Loucy (cell line): ENCODE results near the gene IGDCC3.

Experiments
- H2AFZ ChIP-seq: fragments of 200-600 bp; sonication (generic); 2 replicates; pipeline ENCODE4 v1.6.0; 2016; ENCODE audit warnings: antibody characterized with exemption, mild to moderate bottlenecking, low read length, moderate library complexity
- H3F3A ChIP-seq: fragments of 200-600 bp; 2 replicates; pipeline ENCODE4 v1.6.0; 2016; ENCODE audit warnings: antibody characterized with exemption, low read depth, mild to moderate bottlenecking
- H3K27me3 ChIP-seq: fragments of 200-600 bp; sonication (generic); 2 replicates; pipeline ENCODE4 v1.6.1; 2014; ENCODE audit warnings: low read length, mild to moderate bottlenecking; ENCODE audit not compliant: insufficient read depth, poor library complexity, severe bottlenecking
- H3K36me3 ChIP-seq: fragments of 200-600 bp; sonication (generic); 2 replicates; pipeline ENCODE4 v1.6.1; 2016; ENCODE audit warnings: low read length; ENCODE audit not compliant: insufficient read depth
- H3K4me1 ChIP-seq: fragments of 200-600 bp; sonication (generic); 2 replicates; pipeline ENCODE4 v1.5.1; 2014; ENCODE audit warnings: low read length, mild to moderate bottlenecking; ENCODE audit not compliant: insufficient read depth, poor library complexity, severe bottlenecking
- H3K4me2 ChIP-seq: fragments of 200-600 bp; sonication (generic); 2 replicates; pipeline ENCODE4 v1.6.0; 2014; ENCODE audit warnings: antibody characterized with exemption, low read length, low read depth, mild to moderate bottlenecking; ENCODE audit not compliant: poor library complexity, severe bottlenecking
- H3K4me3 ChIP-seq: fragments of 200-600 bp; sonication (generic); 2 replicates; pipeline ENCODE4 v1.5.1; 2014; ENCODE audit warnings: low read length, mild to moderate bottlenecking, mixed read lengths; ENCODE audit not compliant: poor library complexity, severe bottlenecking
- H3K79me2 ChIP-seq: fragments of 200-600 bp; sonication (generic); 2 replicates; pipeline ENCODE4 v1.6.1; 2014; ENCODE audit warnings: low read length; ENCODE audit not compliant: insufficient read depth
- H3K9ac ChIP-seq: fragments of 200-600 bp; sonication (generic); 2 replicates; pipeline ENCODE4 v1.6.0; 2014; ENCODE audit warnings: mild to moderate bottlenecking, low read depth, low read length, moderate library complexity; ENCODE audit not compliant: poor library complexity, severe bottlenecking
- H3K9me2 ChIP-seq: fragments of 200-600 bp; sonication (generic); replicated peaks from 2 replicates; pipeline ENCODE4 v1.6.1; 2016; ENCODE audit warnings: low read depth, low read length, mixed read lengths
- H3K9me3 ChIP-seq: fragments of 200-600 bp; sonication (generic); 2 replicates; pipeline ENCODE4 v1.6.1; 2014; ENCODE audit warnings: mild to moderate bottlenecking, antibody characterized with exemption, low read length, low read depth; ENCODE audit not compliant: insufficient read depth
- H4K20me1 ChIP-seq: fragments of 200-600 bp; sonication (generic); 2 replicates; pipeline ENCODE4 v1.6.0; 2014; ENCODE audit warnings: antibody characterized with exemption, low read length, mild to moderate bottlenecking; ENCODE audit not compliant: insufficient read depth, poor library complexity, severe bottlenecking
- EZH2phosphoT487 ChIP-seq: fragments of 200-600 bp; IDR thresholded peaks from 2 replicates; pipeline ENCODE4 v1.6.1; 2018; ENCODE audit warnings: antibody characterized with exemption, mild to moderate bottlenecking, moderate library complexity, borderline replicate concordance
- TF ChIP-seq, protein P1 (sequence below): fragments of 200-600 bp; sonication (generic); conservative IDR thresholded peaks from 2 replicates; pipeline ENCODE4 v1.5.1; 2014; ENCODE audit warnings: mild to moderate bottlenecking, antibody characterized with exemption, low read length

The IGDCC3 gene

GRCh38 chr15:65385870-65386258 is 8.1 kb upstream of the IGDCC3 start:
- peak overlapping the region; percentile 98 for H3K4me2 ChIP-seq

GRCh38 chr15:65384895-65385869 is 7.4 kb upstream of the IGDCC3 start:
- H3K9me3 ChIP-seq, result no peaks in the 10 kb centered on the region
- no peaks in the 10 kb centered on the region for H4K20me1 ChIP-seq
- no peaks in the 10 kb centered on the region for H3K9me2 ChIP-seq
- H2AFZ ChIP-seq, result peak overlapping the region; percentile 97
- TF ChIP-seq, protein P1, sequence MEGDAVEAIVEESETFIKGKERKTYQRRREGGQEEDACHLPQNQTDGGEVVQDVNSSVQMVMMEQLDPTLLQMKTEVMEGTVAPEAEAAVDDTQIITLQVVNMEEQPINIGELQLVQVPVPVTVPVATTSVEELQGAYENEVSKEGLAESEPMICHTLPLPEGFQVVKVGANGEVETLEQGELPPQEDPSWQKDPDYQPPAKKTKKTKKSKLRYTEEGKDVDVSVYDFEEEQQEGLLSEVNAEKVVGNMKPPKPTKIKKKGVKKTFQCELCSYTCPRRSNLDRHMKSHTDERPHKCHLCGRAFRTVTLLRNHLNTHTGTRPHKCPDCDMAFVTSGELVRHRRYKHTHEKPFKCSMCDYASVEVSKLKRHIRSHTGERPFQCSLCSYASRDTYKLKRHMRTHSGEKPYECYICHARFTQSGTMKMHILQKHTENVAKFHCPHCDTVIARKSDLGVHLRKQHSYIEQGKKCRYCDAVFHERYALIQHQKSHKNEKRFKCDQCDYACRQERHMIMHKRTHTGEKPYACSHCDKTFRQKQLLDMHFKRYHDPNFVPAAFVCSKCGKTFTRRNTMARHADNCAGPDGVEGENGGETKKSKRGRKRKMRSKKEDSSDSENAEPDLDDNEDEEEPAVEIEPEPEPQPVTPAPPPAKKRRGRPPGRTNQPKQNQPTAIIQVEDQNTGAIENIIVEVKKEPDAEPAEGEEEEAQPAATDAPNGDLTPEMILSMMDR, result peak; percentile 95
- TF ChIP-seq EZH2phosphoT487, result no peak
- peaks cover 9% of the 10 kb centered on the region for H3K4me1 ChIP-seq
- peak overlapping the region; percentile 79 for H3K9ac ChIP-seq
- peak overlapping the region; percentile 86 for H3K4me3 ChIP-seq
- H3K79me2 ChIP-seq, result no peaks in the 10 kb centered on the region
- H3F3A ChIP-seq, result no peaks in the 10 kb centered on the region
- H3K27me3 ChIP-seq, result no peaks in the 10 kb centered on the region
- H3K4me2 ChIP-seq, result peak overlapping the region; percentile 98
- no peaks in the 10 kb centered on the region for H3K36me3 ChIP-seq

More at GRCh38 chr15:65385870-65386258, 8.1 kb upstream of the IGDCC3 start:
- Histone ChIP-seq H3K4me1 (peaks cover 9% of the 10 kb centered on the region), H3K9ac (no peak overlapping the region), H3K9me2 (no peaks in the 10 kb centered on the region), H2AFZ (peak overlapping the region; percentile 97; the same call in 1 of the 2 replicates), H3K9me3 (no peaks in the 10 kb centered on the region), H3K4me3 (no peak overlapping the region), H3K79me2 (no peaks in the 10 kb centered on the region), H3F3A (no peaks in the 10 kb centered on the region), H3K27me3 (no peaks in the 10 kb centered on the region), H4K20me1 (no peaks in the 10 kb centered on the region), H3K36me3 (no peaks in the 10 kb centered on the region)
- no peak for TF ChIP-seq EZH2phosphoT487
- TF ChIP-seq, protein P1, result no peak

DNA sequence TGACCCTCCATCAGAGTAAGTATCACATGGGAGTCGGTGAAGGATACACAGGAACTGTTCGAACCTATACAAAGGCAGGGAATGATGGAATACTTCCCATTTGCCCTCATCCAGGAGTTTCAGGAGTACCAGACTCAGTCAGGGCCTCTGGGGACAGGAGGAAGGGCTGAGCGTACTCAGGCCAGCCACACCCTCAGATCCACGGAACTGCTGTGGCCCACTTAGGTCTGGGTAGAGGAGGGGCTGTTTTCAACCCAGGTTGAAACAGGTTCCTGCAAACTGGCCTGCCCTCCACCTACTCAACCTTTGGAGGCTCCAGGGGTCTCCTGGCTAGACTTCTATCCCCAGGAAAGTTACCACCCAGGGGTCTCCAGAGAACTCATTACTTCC is 6.7 kb upstream of the IGDCC3 start:
- no peaks in the 10 kb centered on the region for H3K79me2 ChIP-seq
- H2AFZ ChIP-seq, result peak overlapping the region; percentile 97
- no peaks in the 10 kb centered on the region for H4K20me1 ChIP-seq
- H3K4me3 ChIP-seq, result peak overlapping the region; percentile 86
- H3K36me3 ChIP-seq, result no peaks in the 10 kb centered on the region
- H3K4me2 ChIP-seq, result peak overlapping the region; percentile 98
- TF ChIP-seq, protein P1, result no peak
- H3K9me3 ChIP-seq, result no peaks in the 10 kb centered on the region
- H3K4me1 ChIP-seq, result peaks cover 9% of the 10 kb centered on the region
- no peaks in the 10 kb centered on the region for H3K27me3 ChIP-seq
- peak overlapping the region; percentile 79 for H3K9ac ChIP-seq
- no peaks in the 10 kb centered on the region for H3F3A ChIP-seq
- H3K9me2 ChIP-seq, result no peaks in the 10 kb centered on the region
